Hepatic stellate cell (primary cell): ENCODE results near the gene ACSBG1.

ENCODE experiments used
- DNase-seq: peaks from one replicate; pipeline ENCODE4 v3.0.0; 2011; ENCODE audit warnings: low spot score

ACSBG1 gene

GRCh38 chr15:78203346-78204225 is 30.8 kb downstream of the ACSBG1 start:
- no peak for DNase-seq

GRCh38 chr15:78201281-78202190 is 32.8 kb downstream of the ACSBG1 start:
- DNase-seq, result no peak

- no peak for DNase-seq
Measured at GRCh38 chr15:78200276-78200930, 34.0 kb downstream of the ACSBG1 start.

- DNase-seq, result no peak
Measured at GRCh38 chr15:78197632-78198031, 36.7 kb downstream of the ACSBG1 start.

GRCh38 chr15:78195735-78196201 is 38.6 kb downstream of the ACSBG1 start:
- DNase-seq, result peak; percentile 45

GRCh38 chr15:78194568-78194925 is 39.8 kb downstream of the ACSBG1 start:
- no peak for DNase-seq

GRCh38 chr15:78193731-78194567 is 40.4 kb downstream of the ACSBG1 start:
- DNase-seq, result no peak

GRCh38 chr15:78192826-78193594 is 41.4 kb downstream of the ACSBG1 start:
- no peak for DNase-seq

- no peak for DNase-seq
Measured at GRCh38 chr15:78182821-78183220, 51.5 kb downstream of the ACSBG1 start.

- DNase-seq, result no peak
Measured at GRCh38 chr15:78182336-78182700, 52.0 kb downstream of the ACSBG1 start.

- no peak for DNase-seq
Measured at GRCh38 chr15:78179906-78180305, 54.5 kb downstream of the ACSBG1 start.

- DNase-seq, result no peak
Measured at GRCh38 chr15:78179286-78179840, 55.0 kb downstream of the ACSBG1 start.

- no peak for DNase-seq
Measured at GRCh38 chr15:78178064-78178463, 56.3 kb downstream of the ACSBG1 start.

- DNase-seq, result peak; percentile 42
Measured at GRCh38 chr15:78177447-78177873, 56.9 kb downstream of the ACSBG1 start.

GRCh38 chr15:78175330-78175729 is 59.0 kb downstream of the ACSBG1 start:
- DNase-seq, result no peak

- DNase-seq, result no peak
Measured at GRCh38 chr15:78174401-78174800, 60.0 kb downstream of the ACSBG1 start.

- no peak for DNase-seq
Measured at GRCh38 chr15:78171864-78172472, 62.4 kb downstream of the ACSBG1 start.

- no peak for DNase-seq
Measured at GRCh38 chr15:78170848-78171773, 63.3 kb downstream of the ACSBG1 start.

- DNase-seq, result no peak
Measured at GRCh38 chr15:78168608-78169007, 65.8 kb downstream of the ACSBG1 start.
